Urothelium cell line (cell line): ENCODE results near the gene NOC4L.
"Not testable (repeated sequence)": the region's sequence is repeated elsewhere in the genome, so short reads cannot be mapped to it uniquely, and the experiment has no call there.

ENCODE experiments used
- DNase-seq: peaks from one replicate; pipeline ENCODE4 v3.0.0; 2011; ENCODE audit warnings: low spot score, mixed read lengths
- FAIRE-seq: peaks from 2 replicates; lab custom pipeline; 2011; peaks lifted over from hg19 to GRCh38; lab: Jason Lieb, UNC

NOC4L gene

DNA sequence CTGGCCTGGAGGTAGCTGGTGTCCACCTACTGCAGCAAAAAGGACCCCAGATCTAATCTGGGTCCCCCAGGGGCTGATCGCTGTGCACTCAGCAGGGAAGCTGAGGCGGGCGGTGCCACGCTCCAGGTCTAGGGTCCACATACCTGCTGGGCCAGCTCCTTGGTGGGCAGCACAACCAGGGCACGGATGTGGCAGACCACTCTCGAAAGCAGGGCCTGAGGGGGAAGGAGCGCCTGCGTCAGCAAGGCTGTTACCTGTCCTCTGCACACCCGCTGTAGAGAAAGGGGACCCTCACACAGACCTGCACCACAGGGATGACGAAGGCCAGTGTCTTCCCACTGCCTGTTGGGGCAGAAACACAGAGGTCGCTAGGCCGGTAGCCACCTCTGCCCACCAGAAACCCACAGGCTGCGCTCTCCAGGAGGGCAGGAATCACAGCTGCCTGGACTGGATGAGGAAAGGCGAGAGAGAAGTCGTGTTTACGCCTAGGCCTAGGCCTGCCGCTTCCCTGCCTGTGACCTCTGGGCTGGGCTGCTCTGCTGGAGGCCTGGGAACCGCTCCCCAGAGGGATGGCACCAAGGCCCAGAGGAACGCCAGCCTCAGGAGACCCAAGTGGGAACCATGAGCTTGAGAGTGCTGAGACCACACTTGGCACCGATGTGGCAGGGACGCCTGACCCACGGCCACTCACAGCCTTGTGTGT is 2.1 kb upstream of the NOC4L start:
- DNase-seq (no peak), FAIRE-seq (no peak)

DNA sequence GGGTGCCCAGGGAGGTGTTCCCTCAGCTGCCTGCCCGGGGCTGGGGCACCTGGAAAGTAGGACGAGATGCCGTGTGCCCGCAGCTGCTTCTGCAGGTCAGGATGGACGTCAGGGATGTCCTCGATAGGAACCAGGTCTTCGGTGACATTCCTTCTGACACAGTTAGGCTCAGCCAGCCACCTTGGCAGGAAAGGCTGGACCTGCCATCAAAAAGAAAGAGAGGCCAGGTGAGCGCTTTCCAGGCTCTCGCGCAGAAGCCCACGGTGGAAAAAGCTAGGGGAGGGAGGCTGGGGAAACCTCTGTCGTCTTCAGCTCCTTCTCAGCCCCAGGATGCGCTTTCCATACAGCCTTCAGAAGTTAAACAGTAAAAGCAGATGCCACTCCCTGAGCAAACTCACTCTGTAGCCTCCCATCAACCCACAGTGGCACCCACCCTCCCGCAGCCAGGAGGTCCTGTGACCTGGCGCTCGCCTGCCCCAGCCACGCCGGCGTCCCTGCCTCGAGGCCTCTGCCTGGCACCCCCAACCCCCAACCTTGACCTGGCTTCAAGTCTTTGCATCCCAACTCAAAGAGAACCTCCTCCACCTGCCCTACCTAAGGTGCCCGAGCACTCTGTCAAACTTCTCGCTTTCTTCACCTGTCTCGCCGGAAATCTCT is 1.4 kb upstream of the NOC4L start:
- DNase-seq (no peak), FAIRE-seq (no peak)

DNA sequence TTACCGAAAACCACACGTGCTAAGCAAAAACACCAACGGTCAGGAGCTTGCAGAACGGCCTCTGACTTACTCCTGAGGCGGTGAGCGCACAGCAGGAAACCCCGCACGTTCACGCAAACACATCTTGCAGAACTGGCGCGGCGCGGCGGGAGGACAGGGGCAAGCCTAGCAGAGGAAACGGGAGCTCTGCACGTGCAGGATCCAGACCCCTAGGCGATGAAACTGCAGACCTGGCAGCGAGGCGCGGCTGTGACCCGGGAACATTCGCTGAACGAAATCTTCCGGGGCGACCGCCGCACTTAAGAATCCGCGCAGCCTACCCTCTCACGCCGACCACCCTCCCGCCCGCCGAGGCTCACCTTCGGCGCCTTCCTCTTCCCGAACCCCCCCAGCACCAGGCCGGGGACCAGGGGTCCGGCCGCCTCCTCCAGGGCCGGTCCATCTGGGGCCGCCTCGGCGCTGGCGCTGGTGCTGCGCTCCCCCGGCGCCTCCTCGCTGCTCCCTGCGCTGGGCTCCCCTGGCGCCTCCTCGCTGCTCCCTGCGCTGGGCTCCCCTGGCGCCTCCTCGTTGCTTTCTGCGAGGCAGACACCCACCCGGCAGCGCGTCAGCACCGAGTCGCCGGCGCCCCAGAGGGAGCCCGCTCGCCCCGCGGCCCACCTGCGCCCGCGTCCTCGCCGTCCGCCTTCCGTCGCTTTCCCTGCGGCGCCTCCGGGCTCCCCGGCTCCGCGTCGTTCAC is 753 bp upstream of the NOC4L start:
- DNase-seq (peak; percentile 29), FAIRE-seq (peak; percentile 27)

DNA sequence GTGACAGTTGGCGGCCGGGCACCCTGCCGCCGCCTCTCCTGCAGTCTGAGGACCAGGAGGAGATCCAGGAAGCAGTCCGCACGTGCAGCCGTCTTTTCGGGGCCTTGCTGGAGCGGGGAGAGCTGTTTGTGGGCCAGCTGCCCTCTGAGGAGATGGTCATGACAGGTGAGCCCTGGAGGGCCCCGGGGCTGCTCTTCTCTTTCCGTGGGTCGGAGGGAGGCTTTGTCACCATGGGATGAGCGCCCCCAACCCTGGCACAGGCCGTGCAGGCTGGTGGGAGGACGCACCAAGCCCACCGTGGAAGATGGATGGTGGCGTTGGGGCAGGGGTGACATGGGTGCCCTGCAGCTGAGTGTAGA is 532 bp downstream of the NOC4L start:
- FAIRE-seq = no peak
- DNase-seq = no peak

DNA sequence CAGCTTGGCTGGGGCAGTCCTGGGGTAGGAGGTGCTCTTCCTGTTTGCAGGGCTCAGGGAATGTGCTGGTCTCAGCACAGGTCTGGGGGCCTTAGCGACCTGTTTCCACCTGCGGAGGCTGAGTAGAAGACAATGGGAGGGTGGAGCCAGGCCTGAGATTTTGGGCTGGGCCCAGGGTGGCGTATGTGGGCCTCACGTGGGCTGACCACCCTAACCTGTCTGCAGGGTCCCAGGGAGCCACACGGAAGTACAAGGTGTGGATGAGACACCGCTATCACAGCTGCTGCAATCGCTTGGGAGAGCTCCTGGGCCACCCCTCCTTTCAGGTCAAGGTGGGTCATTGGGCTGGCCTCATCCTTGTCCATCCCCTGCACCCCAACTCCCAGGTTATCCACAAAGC is 1.1 kb downstream of the NOC4L start:
- FAIRE-seq = no peak
- DNase-seq = no peak

DNA sequence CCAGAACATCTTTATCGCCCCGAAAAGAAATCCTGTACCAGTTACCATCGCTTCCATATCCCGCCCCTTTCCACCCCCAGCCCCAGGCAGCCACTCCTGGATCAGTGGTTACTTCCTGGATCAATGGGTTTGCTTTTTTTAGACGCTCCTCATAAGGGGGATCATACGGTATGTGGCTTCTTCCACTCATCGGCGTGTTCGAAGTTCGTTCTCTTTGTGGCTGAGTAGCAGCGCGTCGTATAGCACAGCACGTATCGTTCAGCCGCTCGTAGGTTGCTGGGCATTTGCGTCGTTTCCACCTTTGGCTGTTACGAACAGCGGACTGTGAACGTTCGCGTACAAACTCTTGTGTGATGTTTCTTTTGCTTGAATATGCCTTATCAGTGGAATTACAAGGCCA is 1.8 kb downstream of the NOC4L start:
- DNase-seq = no peak
- no peak for FAIRE-seq

DNA sequence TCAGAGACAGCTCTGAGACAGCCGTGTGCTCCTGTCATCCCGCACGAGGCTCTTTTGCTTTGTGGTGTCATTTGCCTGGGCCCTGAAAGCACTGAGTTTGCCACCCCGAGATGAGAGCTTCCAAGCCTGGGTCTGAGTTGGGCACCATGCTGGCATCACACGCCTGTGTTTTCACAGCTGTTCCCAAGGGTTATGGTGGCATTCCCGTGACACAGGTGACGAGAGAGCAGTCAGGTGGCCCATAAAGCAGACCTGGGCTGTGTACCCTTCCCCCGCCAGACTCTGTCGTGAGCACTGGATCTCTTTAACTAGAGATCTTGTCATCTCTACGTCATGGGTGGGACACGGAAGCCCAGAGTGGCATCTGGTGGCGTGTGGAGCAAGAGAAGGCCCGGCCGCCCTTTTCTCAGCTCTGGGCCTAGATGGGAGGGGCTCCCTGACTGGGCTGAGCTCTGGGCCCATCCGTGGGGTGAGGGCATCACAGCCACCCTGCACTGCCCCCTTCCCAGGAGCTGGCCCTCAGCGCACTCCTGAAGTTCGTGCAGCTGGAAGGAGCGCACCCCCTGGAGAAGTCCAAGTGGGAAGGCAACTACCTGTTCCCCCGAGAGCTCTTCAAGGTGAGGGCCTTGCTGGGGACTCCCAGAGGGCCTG is 2.6 kb downstream of the NOC4L start:
- no peak for DNase-seq
- no peak for FAIRE-seq

DNA sequence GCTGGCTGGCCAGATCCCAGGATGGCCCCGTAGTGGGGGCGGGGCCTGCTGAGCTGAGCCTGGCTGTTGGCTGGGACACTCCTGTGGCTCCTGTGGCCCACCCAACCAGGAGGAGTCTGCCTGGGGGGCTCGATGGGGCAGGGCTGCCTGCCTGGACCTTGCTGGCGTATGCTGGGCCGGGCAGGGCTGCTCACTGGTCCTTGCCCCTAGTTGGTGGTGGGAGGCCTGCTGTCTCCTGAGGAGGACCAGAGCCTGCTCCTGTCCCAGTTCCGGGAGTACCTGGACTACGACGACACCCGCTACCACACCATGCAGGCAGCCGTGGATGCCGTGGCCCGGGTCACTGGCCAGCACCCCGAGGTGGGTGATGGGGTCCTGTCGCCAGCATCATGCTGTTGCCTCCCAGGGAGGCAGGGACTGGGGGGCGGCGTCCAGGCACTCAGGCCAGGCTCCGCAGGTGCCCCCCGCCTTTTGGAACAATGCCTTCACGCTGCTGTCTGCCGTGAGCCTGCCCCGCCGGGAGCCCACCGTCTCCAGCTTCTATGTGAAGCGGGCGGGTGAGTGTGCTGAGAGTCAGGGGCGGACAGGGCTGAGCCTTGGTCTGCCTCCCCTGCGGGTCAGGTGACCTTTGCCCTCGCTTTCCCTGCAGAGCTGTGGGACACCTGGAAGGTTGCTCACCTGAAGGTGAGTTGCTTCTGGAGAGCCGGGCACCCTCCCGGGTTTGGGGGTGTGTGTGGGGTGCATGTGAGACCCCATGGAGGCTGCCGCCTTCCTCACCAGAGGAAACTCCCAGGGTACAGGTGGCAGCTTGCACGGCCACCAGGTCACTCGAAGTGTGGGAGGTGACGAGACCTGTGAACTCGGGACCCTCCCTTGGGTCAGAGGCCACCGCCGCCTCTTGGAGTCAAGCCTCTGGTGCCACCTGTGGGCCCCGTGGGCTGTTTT is 3.4 kb downstream of the NOC4L start:
- FAIRE-seq = no peak
- no peak for DNase-seq

DNA sequence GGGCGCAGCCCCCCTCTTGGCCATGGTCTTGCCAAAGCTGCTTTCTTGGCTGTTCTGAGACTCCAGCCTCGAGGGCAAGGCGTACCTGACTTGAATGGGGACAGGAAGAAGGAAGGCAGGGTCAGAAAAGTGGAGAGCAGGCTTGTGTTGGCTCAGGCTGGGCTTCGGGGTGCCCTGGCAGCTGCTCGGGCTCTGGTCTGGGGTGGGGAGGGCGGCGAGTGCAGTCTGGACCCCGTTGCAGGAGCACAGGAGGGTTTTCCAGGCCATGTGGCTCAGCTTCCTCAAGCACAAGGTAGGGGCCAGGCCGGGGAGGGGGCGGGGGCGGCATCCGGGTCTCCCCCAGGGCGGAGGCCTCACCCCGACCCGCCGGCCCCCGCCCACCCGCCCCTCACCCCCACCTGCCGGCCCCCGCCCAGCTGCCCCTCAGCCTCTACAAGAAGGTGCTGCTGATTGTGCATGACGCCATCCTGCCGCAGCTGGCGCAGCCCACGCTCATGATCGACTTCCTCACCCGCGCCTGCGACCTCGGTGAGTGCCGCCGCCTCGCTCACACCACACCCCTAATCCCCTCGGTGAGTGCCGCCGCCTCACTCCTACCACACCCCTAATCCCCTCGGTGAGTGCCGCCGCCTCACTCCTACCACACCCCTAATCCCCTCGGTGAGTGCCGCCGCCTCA is 4.2 kb downstream of the NOC4L start:
- FAIRE-seq = no peak
- no peak for DNase-seq

DNA sequence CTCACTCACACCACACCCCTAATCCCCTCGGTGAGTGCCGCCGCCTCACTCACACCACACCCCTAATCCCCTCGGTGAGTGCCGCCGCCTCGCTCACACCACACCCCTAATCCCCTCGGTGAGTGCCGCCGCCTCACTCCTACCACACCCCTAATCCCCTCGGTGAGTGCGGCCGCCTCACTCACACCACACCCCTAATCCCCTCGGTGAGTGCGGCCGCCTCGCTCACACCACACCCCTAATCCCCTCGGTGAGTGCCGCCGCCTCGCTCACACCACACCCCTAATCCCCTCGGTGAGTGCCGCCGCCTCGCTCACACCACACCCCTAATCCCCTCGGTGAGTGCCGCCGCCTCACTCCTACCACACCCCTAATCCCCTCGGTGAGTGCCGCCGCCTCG is 5.3 kb downstream of the NOC4L start:
- not testable (repeated sequence) for DNase-seq, FAIRE-seq

DNA sequence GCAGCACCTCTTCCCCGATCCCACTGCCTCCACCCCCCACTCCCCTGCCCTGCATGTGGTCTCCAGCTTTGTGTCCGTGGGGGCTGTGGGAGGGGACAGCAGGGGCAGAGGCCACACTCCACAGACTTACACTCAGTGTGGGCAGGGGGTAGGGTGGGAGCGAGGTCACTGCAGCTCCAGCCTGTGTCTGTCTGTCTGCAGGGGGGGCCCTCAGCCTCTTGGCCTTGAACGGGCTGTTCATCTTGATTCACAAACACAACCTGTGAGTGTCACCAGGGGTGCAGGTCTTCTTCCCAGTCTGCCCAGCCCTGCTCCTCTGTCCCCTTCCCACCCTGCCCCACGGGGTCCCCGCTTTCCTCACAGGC is 6.5 kb downstream of the NOC4L start:
- no peak for FAIRE-seq
- DNase-seq = no peak

DNA sequence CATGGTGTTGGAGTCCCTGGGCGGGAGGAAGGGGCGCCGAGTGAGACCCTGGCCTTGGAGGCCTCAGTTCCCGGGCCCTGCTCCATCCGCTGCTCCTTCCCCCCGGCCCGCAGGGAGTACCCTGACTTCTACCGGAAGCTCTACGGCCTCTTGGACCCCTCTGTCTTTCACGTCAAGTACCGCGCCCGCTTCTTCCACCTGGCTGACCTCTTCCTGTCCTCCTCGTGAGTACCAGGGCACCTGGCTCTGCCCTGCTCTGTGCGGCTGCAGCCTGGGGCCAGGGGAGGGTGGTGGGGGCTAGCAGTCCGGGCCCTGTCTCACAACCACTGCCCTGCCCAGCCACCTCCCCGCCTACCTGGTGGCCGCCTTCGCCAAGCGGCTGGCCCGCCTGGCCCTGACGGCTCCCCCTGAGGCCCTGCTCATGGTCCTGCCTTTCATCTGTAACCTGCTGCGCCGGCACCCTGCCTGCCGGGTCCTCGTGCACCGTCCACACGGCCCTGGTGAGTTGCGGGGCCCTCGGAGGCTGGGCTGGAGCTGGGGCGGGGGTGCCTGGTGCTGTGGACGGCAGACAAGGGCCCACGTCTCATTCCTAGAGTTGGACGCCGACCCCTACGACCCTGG is 7.0 kb downstream of the NOC4L start:
- FAIRE-seq = no peak
- no peak for DNase-seq

DNA sequence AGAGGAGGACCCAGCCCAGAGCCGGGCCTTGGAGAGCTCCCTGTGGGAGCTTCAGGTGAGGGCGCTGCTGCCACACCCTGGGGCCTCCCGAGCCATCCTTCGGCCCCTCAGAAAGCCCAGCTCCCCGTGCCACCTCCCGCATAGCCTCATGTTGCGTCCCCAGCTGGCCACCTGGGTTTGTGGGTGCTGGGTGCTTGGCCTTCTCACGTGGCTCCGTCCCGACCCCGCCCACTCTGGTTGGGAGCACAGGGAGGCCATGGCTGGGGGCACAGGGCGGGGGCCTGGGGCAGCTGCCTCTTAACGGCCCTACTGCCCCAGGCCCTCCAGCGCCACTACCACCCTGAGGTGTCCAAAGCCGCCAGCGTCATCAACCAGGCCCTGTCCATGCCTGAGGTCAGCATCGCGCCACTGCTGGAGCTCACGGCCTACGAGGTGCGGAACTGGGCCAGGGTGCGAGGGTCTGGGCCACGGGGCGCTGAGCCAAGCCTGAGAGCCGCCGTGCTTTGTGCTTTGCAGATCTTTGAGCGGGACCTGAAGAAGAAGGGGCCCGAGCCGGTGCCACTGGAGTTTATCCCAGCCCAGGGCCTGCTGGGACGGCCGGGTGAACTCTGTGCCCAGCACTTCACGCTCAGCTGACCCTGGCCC is 7.6 kb downstream of the NOC4L start:
- FAIRE-seq (no peak), DNase-seq (no peak)

DNA sequence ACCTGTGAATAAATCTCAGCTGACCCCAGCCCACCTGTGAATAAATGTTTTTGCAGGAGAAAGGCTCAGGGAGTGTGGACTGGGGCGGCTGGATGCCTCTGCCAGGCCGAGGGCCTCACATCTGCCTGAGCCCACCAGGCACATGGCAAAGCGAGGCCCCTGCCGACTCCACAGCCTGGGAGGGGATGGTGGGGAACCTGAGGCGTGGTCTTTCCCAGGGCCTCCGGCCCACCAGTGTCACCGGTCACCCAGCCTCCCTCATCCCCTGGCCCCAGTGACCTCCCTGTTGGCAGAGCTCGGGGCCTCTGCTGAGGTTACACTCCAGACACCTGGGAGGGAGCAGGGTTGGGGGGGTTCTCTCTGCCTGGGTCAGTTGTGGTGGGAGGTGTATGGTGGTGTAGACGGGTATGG is 8.2 kb downstream of the NOC4L start:
- FAIRE-seq (no peak), DNase-seq (no peak)

DNA sequence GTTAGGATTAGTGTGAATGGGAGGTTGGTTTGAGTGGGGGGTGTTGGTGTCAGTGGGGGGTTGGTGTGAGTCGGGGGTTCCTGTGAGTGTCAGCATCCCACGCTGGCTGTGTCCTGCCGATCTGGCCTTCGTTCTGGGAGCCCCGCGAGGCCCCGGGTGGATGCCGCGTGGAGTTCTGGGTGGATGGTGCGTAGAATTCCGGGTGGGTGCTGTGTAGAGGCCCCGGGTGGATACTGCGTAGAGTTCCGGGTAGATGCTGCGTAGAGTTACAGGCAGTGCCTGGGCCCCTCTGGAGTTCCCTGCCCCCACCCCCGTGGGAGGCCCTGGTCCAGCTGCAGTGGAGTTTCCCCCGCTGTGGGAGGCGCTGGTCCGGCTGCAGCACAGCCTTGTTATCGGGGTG is 8.7 kb downstream of the NOC4L start:
- DNase-seq (no peak), FAIRE-seq (no peak)

DNA sequence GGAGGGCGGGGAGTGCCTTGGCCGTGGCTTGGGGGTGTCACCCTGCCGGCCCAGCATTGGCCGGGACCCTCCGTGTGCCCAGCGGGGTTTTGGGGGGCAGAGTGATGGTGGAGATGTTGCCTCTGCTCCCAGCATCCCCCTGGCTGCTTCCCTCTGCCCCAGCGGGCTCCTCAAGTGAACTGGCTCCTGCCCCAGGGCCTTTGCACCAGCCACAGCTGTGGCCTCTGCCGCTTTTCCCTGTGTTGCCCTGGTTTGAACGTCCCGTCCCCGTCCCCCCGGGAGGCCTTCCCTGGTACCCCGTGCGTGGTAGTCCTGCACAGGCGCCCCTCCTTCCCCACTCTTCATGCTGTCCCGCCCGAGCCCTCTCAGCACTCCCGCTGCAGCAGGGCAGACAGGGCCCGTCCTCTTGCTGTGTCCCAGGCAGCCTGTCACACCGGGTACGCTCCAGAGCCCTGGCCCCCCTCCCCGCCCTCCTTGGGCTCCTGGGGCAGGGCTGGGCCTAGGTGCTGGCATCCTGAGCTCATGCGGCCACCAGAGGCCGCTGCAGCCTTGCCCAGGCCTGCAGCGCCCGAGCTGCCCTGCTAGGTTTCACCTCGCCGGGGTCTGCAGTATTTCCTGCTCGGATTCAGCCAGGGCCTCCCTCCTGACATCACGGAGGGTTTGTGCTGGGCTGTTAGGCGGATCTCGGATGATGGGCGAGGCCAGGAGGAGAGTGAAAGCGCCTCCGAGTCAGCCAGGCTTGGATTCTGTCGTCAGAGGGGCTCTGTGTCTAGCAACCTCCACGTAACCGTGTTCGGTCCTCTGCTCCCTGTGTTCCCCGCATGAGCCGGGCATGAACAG is 9.5 kb downstream of the NOC4L start:
- no peak for FAIRE-seq
- peak; percentile 86 for DNase-seq

DNA sequence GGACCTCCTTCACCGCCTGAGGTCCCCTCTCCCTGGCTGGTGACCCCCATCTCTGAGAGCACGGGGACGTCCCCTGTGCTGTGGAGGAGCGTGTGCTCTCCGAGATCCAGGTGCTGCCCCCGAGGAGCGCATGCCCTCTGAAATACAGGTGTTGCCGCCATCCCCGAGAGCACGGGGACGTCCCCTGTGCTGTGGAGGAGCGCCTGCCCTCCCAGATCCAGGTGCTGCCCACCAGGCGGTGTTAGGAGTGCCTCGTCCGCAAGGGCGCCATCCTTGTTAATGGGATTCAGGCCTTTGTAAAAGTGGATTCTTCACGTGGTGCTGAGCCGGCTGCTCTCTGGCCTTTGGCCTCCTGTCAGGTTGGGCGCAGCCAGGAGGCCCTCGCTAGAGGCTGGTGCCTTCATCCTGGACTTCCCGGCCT is 10.1 kb downstream of the NOC4L start:
- FAIRE-seq (no peak), DNase-seq (no peak)
